Stimulated activated CD4-positive, alpha-beta T cell treated with anti-CD3 and anti-CD28 coated beads, Interleukin-4, amount 100 ng/mL, for 48 hours (primary cell): ENCODE results near the gene POF1B.

Source experiments
- DNase-seq, 2 donors: peaks; one replicate each; pipeline ENCODE4 v3.0.0-alpha.2; 2020; ENCODE audit warnings: low read depth in 2 of 2

Gene POF1B

DNA sequence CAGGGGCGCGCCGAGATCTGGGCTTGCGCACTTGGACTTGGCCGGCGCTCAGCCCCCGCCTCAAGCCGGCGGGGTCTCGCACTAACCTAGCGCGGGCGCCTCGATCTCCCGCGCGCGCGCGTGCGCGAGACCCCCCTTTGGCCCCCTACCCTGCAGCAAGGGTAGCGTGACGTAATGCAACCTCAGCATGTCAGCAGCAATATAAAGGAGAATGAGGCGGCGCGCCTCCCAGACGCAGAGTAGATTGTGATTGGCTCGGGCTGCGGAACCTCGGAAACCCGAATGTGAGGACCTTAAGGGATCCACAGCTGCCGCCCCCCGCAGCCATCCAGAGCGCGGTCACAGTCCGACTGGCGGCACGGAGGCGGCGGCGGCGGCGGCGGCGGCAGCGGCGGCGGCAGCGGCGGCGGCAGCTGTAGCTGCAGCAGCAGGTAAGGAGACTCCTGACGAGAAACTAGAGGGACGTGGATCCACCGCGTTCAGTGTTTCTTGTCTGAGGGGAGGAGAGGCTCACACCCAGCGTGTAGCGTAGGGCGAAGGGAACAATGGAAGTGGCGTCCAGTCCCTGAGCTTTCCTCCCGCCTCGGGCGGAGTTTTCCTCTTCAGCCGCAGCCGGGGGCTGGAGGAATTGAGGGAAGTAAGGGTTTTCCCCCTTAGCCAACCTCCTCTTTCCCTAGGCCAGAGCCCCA lies 135.6 kb downstream of the POF1B start, which contains the start of the genes SATL1 and ZNF711:
Gene SATL1 (minus strand): TSS at position 19 of the 689 bp plus-strand sequence. CDS start 134,811 bp downstream, outside the sequence.
Gene ZNF711 (plus strand): TSS at position 231 of the 689 bp plus-strand sequence. CDS start 3,582 bp downstream, outside the sequence.
- no peak for DNase-seq

DNA sequence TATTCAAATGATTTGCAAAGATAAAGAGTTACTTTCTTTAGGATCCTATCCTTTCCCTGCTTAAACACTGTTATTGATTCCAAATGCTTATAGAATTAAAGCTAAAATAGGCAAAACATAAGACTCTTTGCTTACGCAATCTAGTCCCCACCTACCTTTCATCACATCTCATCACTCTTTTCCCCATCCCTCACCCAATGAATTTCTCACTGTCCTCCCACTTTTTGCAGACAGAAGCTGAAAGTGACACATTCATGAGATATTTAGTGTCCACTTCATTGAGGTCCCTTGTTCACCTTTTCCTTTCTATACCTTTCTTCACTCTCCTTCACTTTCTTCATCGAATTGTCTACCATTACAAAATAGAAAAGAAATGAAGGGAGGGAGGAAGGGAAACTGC lies 136.3 kb downstream of the POF1B start:
- DNase-seq: no peak
